ENCODE measurements around the gene PPP1CC.

The PPP1CC gene

DNA sequence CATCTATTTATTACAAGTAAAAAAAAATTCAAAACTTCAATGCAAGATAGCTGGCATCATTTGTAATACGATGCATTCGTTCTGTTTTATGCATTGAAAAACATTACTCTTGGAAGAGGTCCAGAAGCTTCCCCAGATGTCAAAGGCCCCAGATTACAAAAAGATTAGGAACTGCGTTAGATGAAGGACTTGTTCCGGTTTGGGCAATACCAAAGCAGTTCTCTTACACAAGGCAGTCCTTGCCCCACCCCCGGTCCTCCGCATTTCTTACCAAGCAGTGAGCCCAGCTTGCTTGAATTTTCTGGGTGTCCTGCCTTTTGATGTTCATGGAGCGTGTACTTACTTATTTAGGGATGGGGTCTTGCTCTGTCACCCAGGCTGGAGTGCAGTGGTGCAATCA lies 49.0 kb downstream of the PPP1CC start:
- TF ChIP-seq, protein P1, sequence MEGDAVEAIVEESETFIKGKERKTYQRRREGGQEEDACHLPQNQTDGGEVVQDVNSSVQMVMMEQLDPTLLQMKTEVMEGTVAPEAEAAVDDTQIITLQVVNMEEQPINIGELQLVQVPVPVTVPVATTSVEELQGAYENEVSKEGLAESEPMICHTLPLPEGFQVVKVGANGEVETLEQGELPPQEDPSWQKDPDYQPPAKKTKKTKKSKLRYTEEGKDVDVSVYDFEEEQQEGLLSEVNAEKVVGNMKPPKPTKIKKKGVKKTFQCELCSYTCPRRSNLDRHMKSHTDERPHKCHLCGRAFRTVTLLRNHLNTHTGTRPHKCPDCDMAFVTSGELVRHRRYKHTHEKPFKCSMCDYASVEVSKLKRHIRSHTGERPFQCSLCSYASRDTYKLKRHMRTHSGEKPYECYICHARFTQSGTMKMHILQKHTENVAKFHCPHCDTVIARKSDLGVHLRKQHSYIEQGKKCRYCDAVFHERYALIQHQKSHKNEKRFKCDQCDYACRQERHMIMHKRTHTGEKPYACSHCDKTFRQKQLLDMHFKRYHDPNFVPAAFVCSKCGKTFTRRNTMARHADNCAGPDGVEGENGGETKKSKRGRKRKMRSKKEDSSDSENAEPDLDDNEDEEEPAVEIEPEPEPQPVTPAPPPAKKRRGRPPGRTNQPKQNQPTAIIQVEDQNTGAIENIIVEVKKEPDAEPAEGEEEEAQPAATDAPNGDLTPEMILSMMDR (conservative IDR thresholded peaks at IDR 0.05), result no peak
- no peak overlapping the region for H3K27ac ChIP-seq

DNA sequence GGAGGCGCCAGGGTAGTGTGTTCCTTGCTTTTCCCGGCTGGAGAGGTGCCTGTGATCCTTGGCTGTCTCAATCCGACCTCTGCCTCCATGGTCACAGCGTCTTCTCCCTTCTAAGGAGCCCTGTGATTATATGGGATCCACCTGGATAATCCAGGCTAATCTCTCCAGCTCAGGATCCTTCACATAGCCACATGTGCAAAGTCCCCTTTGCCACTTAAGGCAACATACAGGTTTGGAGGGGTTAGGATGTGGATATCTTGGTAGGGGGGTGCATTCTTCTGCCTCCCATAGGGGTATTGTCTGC lies 52.6 kb downstream of the PPP1CC start:
- no peak overlapping the region for H3K27ac ChIP-seq
- TF ChIP-seq, protein P1 (conservative IDR thresholded peaks at IDR 0.05), result no peak

- TF ChIP-seq, protein P1 (conservative IDR thresholded peaks at IDR 0.05), result no peak
- H3K27ac ChIP-seq, result no peak overlapping the region
Measured at GRCh38 chr12:110689281-110690126, 53.2 kb downstream of the PPP1CC start.

- no peak within 1 kb of the TSS; the same call in 1 of the 2 replicates for H3K27ac ChIP-seq
- TF ChIP-seq, protein P1 (conservative IDR thresholded peaks at IDR 0.05), result no peak
Measured at GRCh38 chr12:110688446-110689280, 54.0 kb downstream of the PPP1CC start, which contains the start of gene HVCN1. HVCN1 (minus strand) TSS chr12:110689115; CDS start chr12:110683245, 5,870 bp downstream.

DNA sequence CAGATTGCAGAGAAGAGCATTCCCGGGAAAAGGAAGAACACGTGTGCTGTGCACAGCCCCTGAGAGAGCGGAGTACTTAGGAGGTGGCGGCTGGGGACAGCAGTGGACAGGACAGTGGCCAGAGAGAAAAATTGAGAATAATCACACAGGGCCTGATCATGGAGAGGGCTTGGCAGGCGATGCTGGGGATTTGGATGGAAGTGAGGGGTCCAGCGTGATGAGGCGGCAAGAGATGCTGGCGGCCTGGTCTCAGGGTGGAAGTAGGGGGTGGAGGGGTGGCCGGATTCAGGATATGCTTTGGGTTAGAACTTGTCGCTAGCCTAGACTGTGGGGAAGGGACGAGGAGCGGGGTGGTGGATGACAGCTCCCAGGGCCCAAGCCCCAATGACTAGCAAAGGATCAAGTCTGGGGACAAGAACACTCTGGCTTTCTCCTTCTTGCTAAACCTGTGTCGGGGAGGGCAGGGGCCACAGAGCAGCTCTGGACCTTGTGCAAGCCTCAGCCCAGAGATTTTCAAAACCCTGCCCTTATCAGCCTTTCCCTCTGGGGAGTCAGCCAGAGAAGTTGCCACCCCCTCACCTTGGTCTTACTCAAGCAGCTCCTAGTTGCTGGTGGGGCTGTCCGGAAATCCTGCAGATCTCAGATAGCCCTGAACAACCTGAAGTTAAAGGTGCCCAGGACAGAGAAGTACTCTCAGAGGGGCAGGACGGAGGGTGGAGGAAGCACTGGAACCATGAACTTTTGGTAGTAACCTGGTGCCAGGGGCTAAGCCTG lies 55.1 kb downstream of the PPP1CC start:
- TF ChIP-seq, protein P1 (conservative IDR thresholded peaks at IDR 0.05), result no peak
- no peak overlapping the region for H3K27ac ChIP-seq

DNA sequence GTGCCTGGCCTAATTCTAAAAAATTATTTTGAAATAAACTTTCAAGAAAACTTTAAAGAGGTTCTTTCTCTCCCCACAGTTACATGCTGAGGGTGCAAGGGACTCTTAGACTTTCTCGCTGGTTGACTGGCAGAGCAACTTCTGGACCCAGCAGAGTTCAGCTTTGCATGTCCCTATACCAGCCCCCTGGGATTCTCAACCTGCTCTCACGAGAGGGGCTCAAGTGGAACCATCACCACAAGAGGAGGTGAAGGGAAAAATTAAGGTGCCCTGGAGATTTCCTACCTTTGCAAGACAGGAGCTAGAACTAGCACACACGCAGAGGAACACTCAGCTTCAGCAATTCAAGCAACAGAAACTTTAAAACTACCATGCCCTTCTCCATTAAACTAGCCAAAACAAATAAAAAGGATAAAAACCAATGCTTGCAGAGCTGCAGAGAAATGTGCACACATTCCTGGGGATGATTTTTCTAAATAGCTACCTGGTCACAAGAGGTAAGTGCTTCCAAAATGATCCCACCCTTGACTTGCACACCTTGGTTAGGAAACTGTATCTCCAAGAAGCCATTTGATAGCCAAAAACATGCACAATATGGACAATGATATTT lies 56.3 kb downstream of the PPP1CC start:
- no peak overlapping the region for H3K27ac ChIP-seq
- TF ChIP-seq, protein P1 (conservative IDR thresholded peaks at IDR 0.05), result no peak
